GM12878 (cell line): ENCODE measurements around the gene CPNE6. TPM values are rescaled to one million over a fixed set of nuclear protein-coding genes. Genes with fewer than 3 reads are reported as not detected.

ENCODE experiments used
- ETV6 ChIP-seq, 2 experiments: fragments of 450-650 bp in 1 of 2; IDR thresholded peaks in 1 of 2; conservative IDR thresholded peaks in 1 of 2; 2 replicates each; pipeline ENCODE4 v1.6.1; 2014; ENCODE audit warnings: antibody characterized with exemption in 1 of 2, borderline replicate concordance in 1 of 2, low read depth in 1 of 2, mild to moderate bottlenecking in 1 of 2, moderate library complexity in 1 of 2
- GABPA ChIP-seq: IDR thresholded peaks from 2 replicates; pipeline ENCODE4 v1.6.1; 2014; ENCODE audit warnings: antibody characterized with exemption, low read depth, mild to moderate bottlenecking, inconsistent platforms
- GATAD2B ChIP-seq: fragments of 450-650 bp; conservative IDR thresholded peaks from 2 replicates; pipeline ENCODE4 v1.6.1; 2017; ENCODE audit warnings: low read depth, mild to moderate bottlenecking, moderate library complexity
- HDAC6 ChIP-seq: fragments of 200-600 bp; sonication (generic); IDR thresholded peaks from one replicate; pipeline ENCODE4 v1.8.0; 2017; ENCODE audit warnings: antibody characterized with exemption; ENCODE audit not compliant: unreplicated experiment
- KDM1A ChIP-seq: fragments of 200-600 bp; sonication (generic); IDR thresholded peaks from 2 replicates; pipeline ENCODE4 v1.6.1; 2016; ENCODE audit warnings: borderline replicate concordance
- NFYA ChIP-seq: IDR thresholded peaks from 2 replicates; pipeline ENCODE4 v1.6.1; 2011; ENCODE audit warnings: low read depth, mild to moderate bottlenecking, low read length, improper control_type of control experiment, borderline replicate concordance
- NRF1 ChIP-seq: conservative IDR thresholded peaks from 2 replicates; pipeline ENCODE4 v1.6.1; 2011; ENCODE audit warnings: mild to moderate bottlenecking, low read depth, low read length, improper control_type of control experiment
- PML ChIP-seq: IDR thresholded peaks from 2 replicates; pipeline ENCODE4 v1.6.1; 2012; ENCODE audit warnings: low read length, inconsistent platforms
- SP1 ChIP-seq: IDR thresholded peaks from one replicate; pipeline ENCODE4 v1.6.1; 2011; ENCODE audit warnings: low read depth, low read length
- ZBTB33 ChIP-seq: fragments of 450-650 bp; IDR thresholded peaks from 2 replicates; pipeline ENCODE4 v1.6.1; 2017; ENCODE audit warnings: mild to moderate bottlenecking
- ZNF274 ChIP-seq: IDR thresholded peaks from one replicate; pipeline ENCODE4 v1.8.0; 2011; ENCODE audit not compliant: insufficient read length, insufficient read depth
- polyA plus RNA-seq, 11 experiments: library from polyadenylated mRNA; depleted of rRNA in 4 of 11; unstranded in 6 of 11; stranded (reverse) in 5 of 11; fragments of >200 nt; fragmentation: Nextera tagmentation in 4 of 11; fragmentation: Illumina TruSeq in 1 of 11; extraction: Ambion mirVana in 4 of 11; extraction: Trizol in 1 of 11; gene quantifications; 1 replicate in 1 of 11; 2 replicates in 10 of 11; pipeline versions ENCODE4 v1.2.1 to v1.2.3, GENCODE V29; 2011 to 2016; ENCODE audit warnings: inconsistent platforms in 2 of 11, missing spikeins in 2 of 11, low read depth in 1 of 11
- total RNA-seq, 4 experiments: library from RNA; depleted of rRNA in 3 of 4; stranded (reverse); fragments of >200 nt in 3 of 4; fragmentation: Illumina TruSeq in 1 of 4; extraction: Trizol in 1 of 4; gene quantifications; 2 replicates each; pipeline versions ENCODE4 v1.2.1 to v1.2.3, GENCODE V29; 2013 to 2021
- TF ChIP-seq, protein P1 (sequence below): IDR thresholded peaks from 2 replicates; pipeline ENCODE4 v1.6.1; 2012; ENCODE audit warnings: mild to moderate bottlenecking, low read depth, low read length
- TF ChIP-seq, protein P2 (sequence below): IDR thresholded peaks from 2 replicates; pipeline ENCODE4 v1.6.1; 2011; ENCODE audit warnings: low read depth, mild to moderate bottlenecking, low read length, moderate library complexity, borderline replicate concordance; ENCODE audit errors: extremely low read depth
- TF ChIP-seq, protein P3 (sequence below): IDR thresholded peaks from 2 replicates; pipeline ENCODE4 v1.6.1; 2012; ENCODE audit warnings: improper control_type of control experiment, low read depth, low read length; ENCODE audit not compliant: insufficient replicate concordance

Gene CPNE6
- total and polyA plus RNA-seq, 10 of the 15 experiments (the other 5 are each of a cell fraction or from before 2014, with no cell fraction given): 0.06 to 0.43 (median 0.18) TPM; not detected in 3

DNA sequence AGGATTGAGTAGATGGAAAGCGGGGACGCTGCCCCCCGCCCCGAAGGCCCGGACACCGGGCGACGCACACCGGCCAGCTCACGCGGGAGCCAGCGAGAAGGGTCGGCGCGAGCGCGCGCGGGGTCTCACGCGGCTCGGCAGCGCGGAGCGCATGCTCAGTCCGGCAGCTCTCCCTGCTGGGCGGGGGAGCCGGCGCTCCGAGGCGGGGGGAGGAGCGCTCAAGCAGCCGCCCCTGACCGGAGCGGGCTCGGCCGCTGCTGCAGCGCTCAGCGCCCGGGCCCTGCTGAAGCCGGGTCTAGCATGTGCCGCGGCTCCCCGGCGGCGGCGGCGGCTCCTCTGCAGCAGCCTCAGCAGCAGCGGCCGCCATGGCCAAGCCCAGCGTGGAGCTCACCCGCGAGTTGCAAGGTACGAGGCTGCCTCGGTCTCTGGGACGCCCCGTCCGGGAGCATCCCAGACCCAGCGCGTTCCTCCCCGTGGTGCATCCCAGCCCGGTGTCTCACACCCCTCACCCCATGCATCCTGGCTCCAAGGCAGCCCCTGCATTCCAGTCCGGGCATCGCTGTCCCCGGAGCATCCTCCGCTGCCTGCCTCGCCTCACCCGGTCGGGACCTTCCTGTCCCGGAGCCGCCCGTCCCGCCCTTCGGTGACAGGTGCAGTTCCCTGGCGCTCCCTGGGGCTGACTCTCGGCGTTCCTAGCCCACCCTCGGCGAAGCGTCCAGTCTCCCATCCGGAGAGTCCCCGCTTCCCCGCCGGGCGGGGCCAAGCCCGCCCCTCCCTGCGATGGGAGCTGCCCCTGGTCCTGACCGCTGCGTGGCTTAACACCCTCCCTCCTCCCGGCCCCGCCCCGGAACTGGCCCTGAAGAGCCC, 19.3 kb upstream of the CPNE6 start, which contains the start of gene CARMIL3 (continued):
- TF ChIP-seq, protein P1, sequence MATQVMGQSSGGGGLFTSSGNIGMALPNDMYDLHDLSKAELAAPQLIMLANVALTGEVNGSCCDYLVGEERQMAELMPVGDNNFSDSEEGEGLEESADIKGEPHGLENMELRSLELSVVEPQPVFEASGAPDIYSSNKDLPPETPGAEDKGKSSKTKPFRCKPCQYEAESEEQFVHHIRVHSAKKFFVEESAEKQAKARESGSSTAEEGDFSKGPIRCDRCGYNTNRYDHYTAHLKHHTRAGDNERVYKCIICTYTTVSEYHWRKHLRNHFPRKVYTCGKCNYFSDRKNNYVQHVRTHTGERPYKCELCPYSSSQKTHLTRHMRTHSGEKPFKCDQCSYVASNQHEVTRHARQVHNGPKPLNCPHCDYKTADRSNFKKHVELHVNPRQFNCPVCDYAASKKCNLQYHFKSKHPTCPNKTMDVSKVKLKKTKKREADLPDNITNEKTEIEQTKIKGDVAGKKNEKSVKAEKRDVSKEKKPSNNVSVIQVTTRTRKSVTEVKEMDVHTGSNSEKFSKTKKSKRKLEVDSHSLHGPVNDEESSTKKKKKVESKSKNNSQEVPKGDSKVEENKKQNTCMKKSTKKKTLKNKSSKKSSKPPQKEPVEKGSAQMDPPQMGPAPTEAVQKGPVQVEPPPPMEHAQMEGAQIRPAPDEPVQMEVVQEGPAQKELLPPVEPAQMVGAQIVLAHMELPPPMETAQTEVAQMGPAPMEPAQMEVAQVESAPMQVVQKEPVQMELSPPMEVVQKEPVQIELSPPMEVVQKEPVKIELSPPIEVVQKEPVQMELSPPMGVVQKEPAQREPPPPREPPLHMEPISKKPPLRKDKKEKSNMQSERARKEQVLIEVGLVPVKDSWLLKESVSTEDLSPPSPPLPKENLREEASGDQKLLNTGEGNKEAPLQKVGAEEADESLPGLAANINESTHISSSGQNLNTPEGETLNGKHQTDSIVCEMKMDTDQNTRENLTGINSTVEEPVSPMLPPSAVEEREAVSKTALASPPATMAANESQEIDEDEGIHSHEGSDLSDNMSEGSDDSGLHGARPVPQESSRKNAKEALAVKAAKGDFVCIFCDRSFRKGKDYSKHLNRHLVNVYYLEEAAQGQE: peak; percentile 94
- no peak for TF ChIP-seq GABPA
- no peak for TF ChIP-seq NFYA
- TF ChIP-seq, protein P2, sequence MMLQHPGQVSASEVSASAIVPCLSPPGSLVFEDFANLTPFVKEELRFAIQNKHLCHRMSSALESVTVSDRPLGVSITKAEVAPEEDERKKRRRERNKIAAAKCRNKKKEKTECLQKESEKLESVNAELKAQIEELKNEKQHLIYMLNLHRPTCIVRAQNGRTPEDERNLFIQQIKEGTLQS: no peak
- TF ChIP-seq NRF1: peak; percentile 43
- no peak for TF ChIP-seq HDAC6
- TF ChIP-seq KDM1A: no peak
- TF ChIP-seq ZNF274: no peak
- TF ChIP-seq, protein P3, sequence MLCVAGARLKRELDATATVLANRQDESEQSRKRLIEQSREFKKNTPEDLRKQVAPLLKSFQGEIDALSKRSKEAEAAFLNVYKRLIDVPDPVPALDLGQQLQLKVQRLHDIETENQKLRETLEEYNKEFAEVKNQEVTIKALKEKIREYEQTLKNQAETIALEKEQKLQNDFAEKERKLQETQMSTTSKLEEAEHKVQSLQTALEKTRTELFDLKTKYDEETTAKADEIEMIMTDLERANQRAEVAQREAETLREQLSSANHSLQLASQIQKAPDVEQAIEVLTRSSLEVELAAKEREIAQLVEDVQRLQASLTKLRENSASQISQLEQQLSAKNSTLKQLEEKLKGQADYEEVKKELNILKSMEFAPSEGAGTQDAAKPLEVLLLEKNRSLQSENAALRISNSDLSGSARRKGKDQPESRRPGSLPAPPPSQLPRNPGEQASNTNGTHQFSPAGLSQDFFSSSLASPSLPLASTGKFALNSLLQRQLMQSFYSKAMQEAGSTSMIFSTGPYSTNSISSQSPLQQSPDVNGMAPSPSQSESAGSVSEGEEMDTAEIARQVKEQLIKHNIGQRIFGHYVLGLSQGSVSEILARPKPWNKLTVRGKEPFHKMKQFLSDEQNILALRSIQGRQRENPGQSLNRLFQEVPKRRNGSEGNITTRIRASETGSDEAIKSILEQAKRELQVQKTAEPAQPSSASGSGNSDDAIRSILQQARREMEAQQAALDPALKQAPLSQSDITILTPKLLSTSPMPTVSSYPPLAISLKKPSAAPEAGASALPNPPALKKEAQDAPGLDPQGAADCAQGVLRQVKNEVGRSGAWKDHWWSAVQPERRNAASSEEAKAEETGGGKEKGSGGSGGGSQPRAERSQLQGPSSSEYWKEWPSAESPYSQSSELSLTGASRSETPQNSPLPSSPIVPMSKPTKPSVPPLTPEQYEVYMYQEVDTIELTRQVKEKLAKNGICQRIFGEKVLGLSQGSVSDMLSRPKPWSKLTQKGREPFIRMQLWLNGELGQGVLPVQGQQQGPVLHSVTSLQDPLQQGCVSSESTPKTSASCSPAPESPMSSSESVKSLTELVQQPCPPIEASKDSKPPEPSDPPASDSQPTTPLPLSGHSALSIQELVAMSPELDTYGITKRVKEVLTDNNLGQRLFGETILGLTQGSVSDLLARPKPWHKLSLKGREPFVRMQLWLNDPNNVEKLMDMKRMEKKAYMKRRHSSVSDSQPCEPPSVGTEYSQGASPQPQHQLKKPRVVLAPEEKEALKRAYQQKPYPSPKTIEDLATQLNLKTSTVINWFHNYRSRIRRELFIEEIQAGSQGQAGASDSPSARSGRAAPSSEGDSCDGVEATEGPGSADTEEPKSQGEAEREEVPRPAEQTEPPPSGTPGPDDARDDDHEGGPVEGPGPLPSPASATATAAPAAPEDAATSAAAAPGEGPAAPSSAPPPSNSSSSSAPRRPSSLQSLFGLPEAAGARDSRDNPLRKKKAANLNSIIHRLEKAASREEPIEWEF: no peak
- no peak for TF ChIP-seq ZBTB33
- no peak for TF ChIP-seq ETV6 (conservative IDR thresholded peaks at IDR 0.05 in 1 of 2, IDR thresholded peaks at IDR 0.05 in 1 of 2; ENCODE audit: borderline replicate concordance in 1 of 2, low read depth in 1 of 2)
- no peak for TF ChIP-seq SP1
- TF ChIP-seq PML: no peak
- TF ChIP-seq GATAD2B: peak; percentile 71
